C4-2B (cell line): Measurements from ENCODE around the gene LTO1.
"Not testable (repeated sequence)": the region's sequence is repeated elsewhere in the genome, so short reads cannot be mapped to it uniquely, and the experiment has no call there.

Source experiments
- H3K27ac ChIP-seq: fragments of 450-650 bp; 2 replicates; pipeline ENCODE4 v1.5.1; 2017
- CTCF ChIP-seq: fragments of 450-650 bp; conservative IDR thresholded peaks from 2 replicates; pipeline ENCODE4 v1.5.1; 2017; ENCODE audit warnings: mild to moderate bottlenecking
- ZFX ChIP-seq: fragments of 450-650 bp; IDR thresholded peaks from 2 replicates; pipeline ENCODE4 v1.6.1; 2017

Gene LTO1

DNA sequence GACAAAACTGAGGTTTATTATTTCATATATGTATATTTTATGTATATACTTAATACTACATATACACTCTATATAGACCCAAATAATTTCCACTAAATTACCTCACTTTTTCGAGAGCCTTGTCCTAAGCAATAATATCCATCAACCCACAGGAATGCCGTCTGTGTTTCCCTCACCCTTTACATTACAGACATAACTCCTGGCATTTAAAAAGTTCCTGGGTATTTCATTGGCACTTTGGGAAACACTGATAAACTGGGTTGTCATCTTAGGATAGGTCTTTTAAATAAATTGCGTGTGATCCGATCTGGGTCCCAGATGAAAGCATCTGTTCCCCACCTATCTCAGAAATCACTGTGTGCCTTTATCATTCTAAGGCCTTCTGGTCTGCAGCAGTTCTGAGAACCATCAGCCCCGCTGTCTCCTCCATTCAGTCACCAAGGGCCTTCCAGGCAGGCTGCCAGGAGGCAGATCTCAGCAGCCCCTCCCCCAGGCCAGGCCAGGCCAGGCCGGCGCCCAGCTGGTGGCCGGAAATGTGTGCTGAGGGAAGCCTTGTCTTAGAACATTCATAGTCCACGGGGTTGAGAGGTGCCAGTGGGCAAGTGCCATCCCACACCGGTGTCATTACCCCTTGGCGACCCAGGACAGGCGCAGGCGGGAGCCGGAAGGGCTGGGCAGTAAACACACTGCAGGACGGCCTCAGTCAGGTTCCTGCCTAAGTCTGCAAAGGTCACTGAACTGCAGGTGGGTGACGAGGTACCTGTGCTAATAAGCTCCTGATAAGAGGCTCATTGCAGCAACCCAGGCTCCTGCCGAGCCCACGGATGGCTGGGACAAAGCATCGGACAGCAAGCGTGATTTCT lies 25.4 kb upstream of the LTO1 start:
- no peak overlapping the region for H3K27ac ChIP-seq
- TF ChIP-seq CTCF (no peak), ZFX (no peak)

GRCh38 chr11:69699213-69699612 lies 24.1 kb upstream of the LTO1 start:
- TF ChIP-seq ZFX (no peak), CTCF (no peak)
- H3K27ac ChIP-seq: no peak overlapping the region

- TF ChIP-seq CTCF (no peak), ZFX (no peak)
Observed at GRCh38 chr11:69698362-69698761, 23.2 kb upstream of the LTO1 start.

DNA sequence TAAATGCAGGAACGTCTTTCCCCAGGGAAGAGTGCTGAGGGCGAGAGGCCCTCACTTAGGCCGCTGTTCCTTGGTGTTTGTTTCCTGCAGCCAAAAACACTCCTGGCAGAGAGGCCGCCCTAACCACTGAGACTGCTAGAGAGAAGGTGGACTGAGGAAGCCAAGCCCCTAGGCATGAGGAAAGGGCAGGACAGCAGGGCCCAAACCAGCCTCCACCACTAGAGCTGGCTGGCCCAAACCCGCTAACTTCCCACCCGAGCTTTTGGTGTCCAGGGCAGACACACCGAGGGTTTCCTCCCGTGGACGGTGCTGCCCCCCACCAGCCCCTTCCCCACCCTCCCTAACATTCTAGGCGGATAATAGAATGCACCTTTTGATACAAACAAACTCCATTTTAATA lies 22.7 kb upstream of the LTO1 start:
- TF ChIP-seq CTCF (no peak), ZFX (no peak)
- H3K27ac ChIP-seq: no peak overlapping the region

More at GRCh38 chr11:69698362-69698761, 23.2 kb upstream of the LTO1 start:
- no peak overlapping the region for H3K27ac ChIP-seq

- TF ChIP-seq ZFX: no peak
- no peak for TF ChIP-seq CTCF
- H3K27ac ChIP-seq: no peak overlapping the region
Observed at GRCh38 chr11:69697469-69697843, 22.3 kb upstream of the LTO1 start.

GRCh38 chr11:69696749-69697468 lies 21.8 kb upstream of the LTO1 start:
- no peak overlapping the region for H3K27ac ChIP-seq
- no peak for TF ChIP-seq ZFX
- TF ChIP-seq CTCF: no peak

DNA sequence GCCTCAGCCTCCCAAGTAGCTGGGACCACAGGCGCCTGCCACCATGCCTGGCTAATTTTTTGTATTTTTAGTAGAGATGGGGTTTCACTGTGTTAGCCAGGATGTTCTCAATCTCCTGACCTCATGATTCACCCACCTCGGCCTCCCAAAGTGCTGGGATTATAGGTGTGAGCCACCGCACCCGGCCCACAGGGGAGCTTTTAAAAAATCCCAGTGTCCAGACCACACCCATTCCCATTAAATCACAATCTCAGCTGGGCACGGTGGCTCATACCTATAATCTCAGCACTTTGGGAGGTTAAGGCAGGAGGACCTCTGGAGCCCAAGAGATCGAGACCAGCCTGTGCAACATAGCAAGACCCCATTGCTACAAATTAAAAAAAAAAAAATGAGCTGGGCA lies 20.8 kb upstream of the LTO1 start:
- H3K27ac ChIP-seq: not testable (repeated sequence)
